ENCODE data around the gene SMAD7. TPM values are rescaled to one million over a fixed set of nuclear protein-coding genes. Genes with fewer than 3 reads are reported as not detected.

The SMAD7 gene
- polyA plus RNA-seq, 2 of the 4 experiments (the other 2 are of a cell fraction) = 19.9 to 26.9 TPM

GRCh38 chr18:48979944-48980890 is 29.5 kb upstream of the SMAD7 start:
- POLR2A ChIA-PET = no interaction called here
- Histone ChIP-seq H3K27ac (peak overlapping the region in 1 of 2 experiments; percentile 70; a peak in 3 of 6 replicates), H3K9me3 (no peaks in the 10 kb centered on the region), H3K4me3 (no peak overlapping the region), H3K4me2 (peak overlapping the region; percentile 26; the same call in 2 of the 3 replicates), H3K4me1 (peaks cover 33% of the 10 kb centered on the region)
- CTCF ChIA-PET = no interaction called here
- FAIRE-seq (no peak), DNase-seq (ENCODE audit: low read depth in 1 of 2, low spot score in 1 of 2) (no peak), ATAC-seq (peak in 1 of 2 experiments; percentile 10; a peak in 1 of 6 replicates)
- TF ChIP-seq HOXA7 (CRISPR knock-in tag; IDR thresholded peaks at IDR 0.05) = no peak
- TF ChIP-seq ZFP36 (IDR thresholded peaks at IDR 0.05; ENCODE audit: borderline replicate concordance, partially characterized antibody) = peak; percentile 5
- 51% methylated on average over 8 of the region's 11 CpGs for WGBS (ENCODE audit: missing lambda C conversion rate)

- no peaks in the 10 kb centered on the region for H3K9me3 ChIP-seq
- ChIA-PET CTCF (interaction anchor here (0.8 kb wide), 1 partner anchor 10 kb away, joined by 3 read pairs; no protein-coding TSS in a partner anchor), POLR2A (no interaction called here)
- TF ChIP-seq HOXB5 (CRISPR knock-in tag; IDR thresholded peaks at IDR 0.05) (no peak), MAFK (IDR thresholded peaks at IDR 0.05; ENCODE audit: partially characterized antibody) (no peak), BHLHE40 (IDR thresholded peaks at IDR 0.05; ENCODE audit: low read depth, low read length) (no peak), KDM5A (IDR thresholded peaks at IDR 0.05) (no peak), REST (IDR thresholded peaks at IDR 0.05) (no peak), HMGXB4 (CRISPR knock-in tag; IDR thresholded peaks at IDR 0.05; ENCODE audit: borderline replicate concordance) (no peak), EHF (CRISPR knock-in tag; IDR thresholded peaks at IDR 0.05) (no peak), FOSB (CRISPR knock-in tag; IDR thresholded peaks at IDR 0.05) (no peak), CBX8 (IDR thresholded peaks at IDR 0.05) (no peak), HEYL (CRISPR knock-in tag; IDR thresholded peaks at IDR 0.05) (no peak), ELK1 (IDR thresholded peaks at IDR 0.05; ENCODE audit: low read depth, low read length) (no peak), SREBF2 (IDR thresholded peaks at IDR 0.05) (no peak), GATA3 (IDR thresholded peaks at IDR 0.05; ENCODE audit: borderline replicate concordance) (no peak), NPAS2 (CRISPR knock-in tag; IDR thresholded peaks at IDR 0.05; ENCODE audit: borderline replicate concordance) (no peak), JUNB (IDR thresholded peaks at IDR 0.05) (no peak)
- ATAC-seq = no peak
- H3K4me3 ChIP-seq = no peak overlapping the region
- FAIRE-seq = no peak
- no peak for DNase-seq (ENCODE audit: low read depth in 1 of 2, low spot score in 1 of 2)
- H3K4me1 ChIP-seq = peaks cover 28% of the 10 kb centered on the region
- WGBS (ENCODE audit: missing lambda C conversion rate) = 96% methylated on average over 9 of the region's 9 CpGs
- H3K27ac ChIP-seq = 0 out of 6 replicates have a peak overlapping the region, but pooled peaks of 1 of the 2 experiments have one; percentile 31
- no peak overlapping the region for H3K4me2 ChIP-seq
Observed at GRCh38 chr18:48977914-48978313, 27.1 kb upstream of the SMAD7 start.

Measured in A549 (cell line).